Prostate gland (tissue), 2 donors: Measurements from ENCODE around the gene PPP1R37. TPM values are rescaled to one million over a fixed set of nuclear protein-coding genes. Genes with fewer than 3 reads are reported as not detected.

Experiments
- DNase-seq: peaks from one replicate; pipeline ENCODE4 v3.0.0-alpha.2; 2019; ENCODE audit warnings: low spot score
- H3K27ac ChIP-seq, 2 donors: fragments of 200-600 bp; sonication (generic); 2 replicates each; pipeline ENCODE4 v1.5.1; 2017 to 2019
- H3K27me3 ChIP-seq: fragments of 200-600 bp; sonication (generic); replicated peaks from 2 replicates; pipeline ENCODE4 v1.5.1; 2019; ENCODE audit not compliant: insufficient read depth
- H3K36me3 ChIP-seq, 2 donors: fragments of 200-600 bp; sonication (generic); 1 replicate in 1 of 2; 2 replicates in 1 of 2; pipeline versions ENCODE4 v1.5.1 to v1.8.1; 2017 to 2019
- H3K4me1 ChIP-seq: fragments of 200-600 bp; sonication (generic); replicated peaks from 2 replicates; pipeline ENCODE4 v1.5.1; 2019
- H3K4me3 ChIP-seq, 2 donors: fragments of 200-600 bp; sonication (generic); 2 replicates each; pipeline ENCODE4 v1.5.1; 2017 to 2019
- H3K9me3 ChIP-seq: fragments of 200-600 bp; sonication (generic); 2 replicates; pipeline ENCODE4 v1.5.1; 2017
- POLR2A ChIP-seq: fragments of 450-650 bp; IDR thresholded peaks from one replicate; pipeline ENCODE4 v1.6.1; 2016; ENCODE audit warnings: antibody characterized with exemption, mild to moderate bottlenecking
- POLR2AphosphoS5 ChIP-seq: sonication (generic); formaldehyde crosslinking; IDR thresholded peaks from one replicate; pipeline ENCODE4 v1.6.1; 2017; ENCODE audit warnings: antibody characterized with exemption
- WGBS: methylation state at CpG from one replicate; pipeline ENCODE4 v1.1.5; 2018; 5-methylcytosine and 5-hydroxymethylcytosine counted together
- intact Hi-C: fragments of 100-400 bp; cut with DNase I; formaldehyde crosslinking; loops from one replicate; pipeline ENCODE4 v1.14.2; 2022
- total RNA-seq, 2 donors: library from RNA; depleted of rRNA; stranded (reverse); fragments of >200 nt; gene quantifications; one replicate each; pipeline ENCODE4 v1.1.0, GENCODE V29; 2016
- TF ChIP-seq, protein P1 (sequence below), 4 experiments: fragments of 200-600 bp in 2 of 4; fragments of 450-650 bp in 2 of 4; sonication (generic) in 2 of 4; IDR thresholded peaks; 1 replicate in 3 of 4; 2 replicates in 1 of 4; pipeline ENCODE4 v1.5.1; 2016 to 2019; ENCODE audit warnings: antibody characterized with exemption in 4 of 4, mild to moderate bottlenecking in 2 of 4, moderate library complexity in 2 of 4

Gene PPP1R37
- total RNA-seq, 2 donors from 2014 or later = 50.1 to 90.3 TPM

DNA sequence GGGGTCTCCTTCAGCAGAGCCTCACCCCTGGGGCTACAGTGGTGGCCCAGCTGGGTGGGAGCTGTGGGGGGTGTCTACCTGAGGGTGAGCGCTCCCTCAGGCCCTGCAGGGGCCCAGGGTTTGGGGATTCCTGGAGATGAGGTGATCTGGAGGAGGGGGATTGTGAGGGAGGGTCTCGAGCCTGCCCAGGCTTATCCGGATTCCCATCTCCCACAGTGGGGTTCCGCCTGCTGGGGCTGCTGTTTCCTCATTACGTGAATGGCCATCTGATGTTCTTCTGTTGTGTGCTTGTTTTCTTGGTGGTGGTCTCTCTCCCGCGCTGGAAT lies 4.4 kb downstream of the PPP1R37 start:
- no peak for TF ChIP-seq POLR2AphosphoS5
- TF ChIP-seq, protein P1, sequence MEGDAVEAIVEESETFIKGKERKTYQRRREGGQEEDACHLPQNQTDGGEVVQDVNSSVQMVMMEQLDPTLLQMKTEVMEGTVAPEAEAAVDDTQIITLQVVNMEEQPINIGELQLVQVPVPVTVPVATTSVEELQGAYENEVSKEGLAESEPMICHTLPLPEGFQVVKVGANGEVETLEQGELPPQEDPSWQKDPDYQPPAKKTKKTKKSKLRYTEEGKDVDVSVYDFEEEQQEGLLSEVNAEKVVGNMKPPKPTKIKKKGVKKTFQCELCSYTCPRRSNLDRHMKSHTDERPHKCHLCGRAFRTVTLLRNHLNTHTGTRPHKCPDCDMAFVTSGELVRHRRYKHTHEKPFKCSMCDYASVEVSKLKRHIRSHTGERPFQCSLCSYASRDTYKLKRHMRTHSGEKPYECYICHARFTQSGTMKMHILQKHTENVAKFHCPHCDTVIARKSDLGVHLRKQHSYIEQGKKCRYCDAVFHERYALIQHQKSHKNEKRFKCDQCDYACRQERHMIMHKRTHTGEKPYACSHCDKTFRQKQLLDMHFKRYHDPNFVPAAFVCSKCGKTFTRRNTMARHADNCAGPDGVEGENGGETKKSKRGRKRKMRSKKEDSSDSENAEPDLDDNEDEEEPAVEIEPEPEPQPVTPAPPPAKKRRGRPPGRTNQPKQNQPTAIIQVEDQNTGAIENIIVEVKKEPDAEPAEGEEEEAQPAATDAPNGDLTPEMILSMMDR (IDR thresholded peaks at IDR 0.05) = no peak
- TF ChIP-seq POLR2A = no peak
- H3K4me3 ChIP-seq = no peak overlapping the region
- peaks cover 37% of the 10 kb centered on the region for H3K4me1 ChIP-seq
- 84% methylated on average over 7 of the region's 7 CpGs for WGBS
- no peaks in the 10 kb centered on the region for H3K36me3 ChIP-seq
- H3K27ac ChIP-seq = no peak overlapping the region
- DNase-seq = no peak
- intact Hi-C loops = no loop called here
- no peaks in the 10 kb centered on the region for H3K27me3 ChIP-seq
- H3K9me3 ChIP-seq = no peaks in the 10 kb centered on the region

- H3K9me3 ChIP-seq = no peaks in the 10 kb centered on the region
- DNase-seq = peak; percentile 46
- intact Hi-C loops = no loop called here
- TF ChIP-seq POLR2A (no peak), POLR2AphosphoS5 (no peak)
- TF ChIP-seq, protein P1 (IDR thresholded peaks at IDR 0.05) = no peak
- no peaks in the 10 kb centered on the region for H3K36me3 ChIP-seq
- H3K4me1 ChIP-seq = peaks cover 37% of the 10 kb centered on the region
- no peak overlapping the region for H3K4me3 ChIP-seq
- 55% methylated on average over 16 of the region's 16 CpGs for WGBS
- no peaks in the 10 kb centered on the region for H3K27me3 ChIP-seq
- H3K27ac ChIP-seq = peak overlapping the region in 1 of 2 donors; percentile 43
These were observed 5.0 kb downstream of the PPP1R37 start for GRCh38 chr19:45097776-45098520.

- H3K9me3 ChIP-seq = no peaks in the 10 kb centered on the region
- no peak for TF ChIP-seq POLR2A
- TF ChIP-seq, protein P1 (IDR thresholded peaks at IDR 0.05) = peak in 1 of 4 experiments; percentile 14
- no peak for TF ChIP-seq POLR2AphosphoS5
- intact Hi-C loops = no loop called here
- H3K27ac ChIP-seq = peak overlapping the region; percentile 43
- 26% methylated on average over 15 of the region's 15 CpGs for WGBS
- H3K4me1 ChIP-seq = peaks cover 35% of the 10 kb centered on the region
- H3K4me3 ChIP-seq = no peak overlapping the region
- H3K36me3 ChIP-seq = no peaks in the 10 kb centered on the region
- no peaks in the 10 kb centered on the region for H3K27me3 ChIP-seq
- DNase-seq = peak; percentile 24
These were observed 5.8 kb downstream of the PPP1R37 start for GRCh38 chr19:45098521-45099466.

GRCh38 chr19:45099467-45100191 lies 6.7 kb downstream of the PPP1R37 start:
- Histone ChIP-seq H3K4me1 (peaks cover 27% of the 10 kb centered on the region), H3K9me3 (no peaks in the 10 kb centered on the region), H3K27me3 (no peaks in the 10 kb centered on the region), H3K4me3 (no peak overlapping the region), H3K36me3 (no peaks in the 10 kb centered on the region), H3K27ac (peak overlapping the region in 1 of 2 donors; percentile 43)
- TF ChIP-seq, protein P1 (IDR thresholded peaks at IDR 0.05) = no peak
- TF ChIP-seq POLR2AphosphoS5 = peak; percentile 26
- TF ChIP-seq POLR2A = peak; percentile 22
- DNase-seq = no peak
- intact Hi-C loops = no loop called here
- WGBS = 34% methylated on average over 25 of the region's 25 CpGs
